Activated CD4-positive, alpha-beta memory T cell treated with anti-CD3 and anti-CD28 coated beads for 36 hours (primary cell): ENCODE results near the gene LRRC4C. TPM values are rescaled to one million over a fixed set of nuclear protein-coding genes. Genes with fewer than 3 reads are reported as not detected.

Source experiments
- CTCF ChIA-PET: fragments of 350-600 bp; sonication (Branson Sonifier 250); formaldehyde crosslinking; loops from one replicate; lab custom pipeline; 2021; ENCODE audit warnings: antibody characterized with exemption, inconsistent platforms; lab: Charles Lee
- POLR2A ChIA-PET: fragments of 350-600 bp; sonication (Branson Sonifier 250); formaldehyde crosslinking; loops from one replicate; lab custom pipeline; 2021; ENCODE audit warnings: antibody characterized with exemption; lab: Charles Lee
- DNase-seq: peaks from one replicate; pipeline ENCODE4 v3.0.0-alpha.2; 2020
- H3K27ac Mint-ChIP-seq: one replicate; pipeline ENCODE4 v1.8.0; 2021; ENCODE audit warnings: mixed read lengths
- H3K27me3 Mint-ChIP-seq: one replicate; pipeline ENCODE4 v1.8.0; 2021; ENCODE audit warnings: mixed read lengths
- H3K36me3 Mint-ChIP-seq: one replicate; pipeline ENCODE4 v1.8.0; 2021; ENCODE audit warnings: mixed read lengths
- H3K4me1 Mint-ChIP-seq: one replicate; pipeline ENCODE4 v1.8.0; 2021; ENCODE audit warnings: low read depth, mixed read lengths
- H3K4me3 Mint-ChIP-seq: one replicate; pipeline ENCODE4 v1.8.0; 2021; ENCODE audit warnings: mild to moderate bottlenecking, mixed read lengths
- H3K9me3 Mint-ChIP-seq: one replicate; pipeline ENCODE4 v1.8.0; 2021; ENCODE audit warnings: mixed read lengths
- intact Hi-C: fragments of 100-400 bp; cut with micrococcal nuclease; formaldehyde crosslinking; loops from one replicate; pipeline ENCODE4 v1.15.1; 2023
- total RNA-seq, 2 experiments: library from RNA; stranded (reverse); gene quantifications; one replicate each; pipeline ENCODE4 v1.2.3, GENCODE V29; 2021

The LRRC4C gene
- total RNA-seq, 2 experiments from 2014 or later: not detected

DNA sequence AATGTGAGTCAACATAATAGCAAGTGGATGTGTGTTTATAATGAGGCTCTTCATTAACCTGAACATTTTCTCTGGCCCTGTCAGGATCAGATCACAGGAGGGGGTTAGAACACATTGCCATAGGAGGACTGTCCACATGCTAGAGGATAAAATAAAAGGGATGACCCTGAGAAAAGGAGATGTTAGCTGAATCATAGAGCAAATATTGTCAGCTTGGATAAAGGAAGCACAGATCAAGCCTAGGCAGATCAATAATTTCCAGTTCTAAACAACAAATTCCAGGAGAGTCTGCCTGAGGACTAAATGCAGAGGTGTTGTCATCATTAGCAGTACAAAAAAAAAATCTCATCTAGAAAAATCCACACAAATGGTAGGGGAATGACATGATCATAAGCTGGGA, 337.9 kb downstream of the LRRC4C start:
- no peak overlapping the region for H3K4me3 Mint-ChIP-seq
- DNase-seq: no peak
- H3K9me3 Mint-ChIP-seq: peaks cover 17% of the 10 kb centered on the region
- intact Hi-C loops: no loop called here
- H3K27ac Mint-ChIP-seq: no peak overlapping the region
- CTCF ChIA-PET: no interaction called here
- H3K4me1 Mint-ChIP-seq: no peaks in the 10 kb centered on the region
- no peaks in the 10 kb centered on the region for H3K27me3 Mint-ChIP-seq
- H3K36me3 Mint-ChIP-seq: no peaks in the 10 kb centered on the region
- POLR2A ChIA-PET: no interaction called here

DNA sequence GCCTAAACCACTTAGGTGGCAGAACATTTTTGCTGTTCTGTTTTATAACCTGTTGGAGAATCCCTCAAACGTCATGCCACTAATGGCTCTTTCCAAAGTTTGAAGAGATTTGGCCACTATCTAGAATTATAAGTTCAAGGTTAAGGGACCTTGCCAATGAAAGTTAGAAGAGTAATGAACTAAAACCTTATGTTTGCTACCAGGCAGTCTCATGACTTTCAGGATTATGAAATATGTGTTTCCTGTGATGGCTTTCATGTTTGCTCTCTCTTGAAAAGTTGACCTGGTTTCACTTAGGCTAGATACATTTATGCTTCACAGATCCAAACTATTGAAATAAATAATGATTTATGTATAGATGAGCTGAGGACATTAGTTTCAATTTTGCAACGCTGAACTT, 340.0 kb downstream of the LRRC4C start:
- no peaks in the 10 kb centered on the region for H3K36me3 Mint-ChIP-seq
- POLR2A ChIA-PET: no interaction called here
- H3K4me1 Mint-ChIP-seq: no peaks in the 10 kb centered on the region
- peaks cover 8% of the 10 kb centered on the region for H3K9me3 Mint-ChIP-seq
- H3K4me3 Mint-ChIP-seq: no peak overlapping the region
- no peak for DNase-seq
- intact Hi-C loops: no loop called here
- H3K27ac Mint-ChIP-seq: no peak overlapping the region
- H3K27me3 Mint-ChIP-seq: no peaks in the 10 kb centered on the region
- CTCF ChIA-PET: no interaction called here

DNA sequence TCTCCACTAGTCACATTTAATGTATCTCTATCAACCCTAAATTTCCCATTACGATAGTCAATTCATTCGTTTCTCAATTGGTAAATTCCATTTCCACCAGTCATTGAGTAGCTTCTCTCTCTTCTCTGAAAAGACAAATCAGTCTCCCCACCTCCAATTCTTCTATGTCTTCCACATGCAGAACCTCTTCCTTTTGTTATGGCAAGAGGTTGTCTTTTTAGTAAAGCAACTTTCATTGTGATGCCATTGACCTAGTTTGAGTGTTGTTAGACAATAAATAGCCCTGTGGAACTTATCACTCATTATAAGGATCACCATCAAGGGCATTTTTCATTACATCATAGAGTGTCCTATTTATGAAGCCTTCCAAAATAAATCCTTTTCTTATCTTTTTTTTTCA, 340.9 kb downstream of the LRRC4C start:
- no peaks in the 10 kb centered on the region for H3K27me3 Mint-ChIP-seq
- ChIA-PET CTCF (no interaction called here), POLR2A (no interaction called here)
- no peak for DNase-seq
- no peaks in the 10 kb centered on the region for H3K4me1 Mint-ChIP-seq
- intact Hi-C loops: no loop called here
- H3K9me3 Mint-ChIP-seq: peaks cover 6% of the 10 kb centered on the region
- no peak overlapping the region for H3K27ac Mint-ChIP-seq
- H3K36me3 Mint-ChIP-seq: no peaks in the 10 kb centered on the region
- no peak overlapping the region for H3K4me3 Mint-ChIP-seq

DNA sequence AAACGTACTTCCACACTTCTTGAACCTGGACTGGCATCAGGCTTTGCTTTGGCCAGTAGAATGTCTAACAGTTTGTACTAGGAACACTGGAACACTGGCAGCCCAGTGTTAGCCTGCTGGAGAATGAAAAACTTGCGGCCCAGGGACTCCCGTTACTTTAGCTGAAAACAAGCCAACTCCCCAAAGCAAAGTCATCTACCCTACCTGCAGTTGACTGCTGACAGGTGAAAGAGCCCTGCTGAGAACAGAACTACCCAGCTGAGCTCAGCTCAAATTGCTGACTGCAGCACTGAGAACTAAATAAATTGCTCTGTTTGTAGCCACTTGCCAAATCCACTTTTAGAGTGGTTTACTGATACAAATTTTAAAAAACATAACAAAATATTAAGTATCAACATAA, 342.5 kb downstream of the LRRC4C start:
- Mint-ChIP-seq H3K4me3 (no peak overlapping the region), H3K27ac (no peak overlapping the region), H3K9me3 (peaks cover 10% of the 10 kb centered on the region), H3K27me3 (no peaks in the 10 kb centered on the region), H3K4me1 (no peaks in the 10 kb centered on the region), H3K36me3 (no peaks in the 10 kb centered on the region)
- intact Hi-C loops: no loop called here
- POLR2A ChIA-PET: no interaction called here
- CTCF ChIA-PET: no interaction called here
- DNase-seq: no peak

DNA sequence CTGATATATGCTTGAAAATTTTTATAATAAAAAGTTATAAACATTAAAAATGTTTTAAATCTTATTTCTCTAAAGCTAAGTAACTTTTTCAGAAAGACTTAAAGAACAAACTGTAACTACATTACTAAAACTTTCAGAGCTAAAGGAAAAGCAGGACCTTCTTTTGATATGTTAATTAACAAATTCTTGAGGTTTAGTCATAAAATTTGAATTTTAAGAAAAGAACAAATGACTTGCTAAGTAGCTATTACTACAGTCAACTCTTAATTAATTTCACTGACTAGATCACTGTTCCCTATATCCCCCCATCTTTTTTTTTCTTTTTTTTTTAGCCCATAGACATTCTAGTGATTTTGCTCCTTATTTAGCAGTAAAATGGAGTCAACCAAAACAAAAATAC, 344.4 kb downstream of the LRRC4C start:
- ChIA-PET POLR2A (no interaction called here), CTCF (no interaction called here)
- H3K27ac Mint-ChIP-seq: no peak overlapping the region
- H3K4me3 Mint-ChIP-seq: no peak overlapping the region
- no peaks in the 10 kb centered on the region for H3K27me3 Mint-ChIP-seq
- no peaks in the 10 kb centered on the region for H3K36me3 Mint-ChIP-seq
- peaks cover 4% of the 10 kb centered on the region for H3K9me3 Mint-ChIP-seq
- intact Hi-C loops: no loop called here
- H3K4me1 Mint-ChIP-seq: no peaks in the 10 kb centered on the region
- DNase-seq: no peak

DNA sequence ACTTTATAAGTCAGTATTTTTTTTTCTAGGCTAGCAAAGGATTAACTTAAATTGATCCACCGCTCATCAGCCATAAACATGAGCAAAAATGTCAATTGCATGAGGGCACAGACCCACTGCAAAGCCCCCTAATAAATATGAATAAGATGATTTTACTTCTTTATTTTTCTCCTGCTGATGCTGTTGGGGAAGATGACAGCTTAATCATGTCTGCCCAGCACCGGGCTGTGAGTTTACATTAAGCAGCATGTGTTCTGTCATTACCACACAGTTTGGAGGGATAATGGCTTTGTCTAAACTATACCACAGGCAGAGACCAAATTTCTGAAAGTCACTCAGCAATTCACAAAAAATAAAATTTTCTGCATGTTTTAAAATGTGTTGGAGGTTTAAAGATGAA, 346.3 kb downstream of the LRRC4C start:
- DNase-seq: no peak
- Mint-ChIP-seq H3K36me3 (no peaks in the 10 kb centered on the region), H3K27me3 (no peaks in the 10 kb centered on the region), H3K27ac (no peak overlapping the region), H3K4me3 (no peak overlapping the region), H3K4me1 (no peaks in the 10 kb centered on the region), H3K9me3 (peaks cover 4% of the 10 kb centered on the region)
- intact Hi-C loops: no loop called here
- POLR2A ChIA-PET: no interaction called here
- CTCF ChIA-PET: no interaction called here

DNA sequence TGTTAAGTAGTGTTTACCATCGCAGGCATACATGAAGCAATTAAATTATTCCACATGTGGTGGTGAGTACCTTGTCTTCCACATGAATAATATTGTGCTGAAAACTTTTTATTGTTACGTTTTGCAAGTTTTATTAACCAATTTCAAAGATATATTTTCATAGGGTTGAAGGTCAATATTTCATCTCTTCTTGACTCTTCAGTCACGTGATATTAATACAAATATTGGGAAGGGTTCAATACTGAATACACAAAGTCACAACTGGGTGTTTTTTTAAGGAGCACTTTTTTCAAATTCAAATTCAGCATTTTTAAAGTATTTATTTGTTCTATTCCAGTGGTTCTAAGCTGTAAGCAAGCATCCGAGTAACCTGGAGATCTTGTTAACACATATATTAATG, 348.9 kb downstream of the LRRC4C start:
- CTCF ChIA-PET: no interaction called here
- intact Hi-C loops: no loop called here
- H3K27me3 Mint-ChIP-seq: no peaks in the 10 kb centered on the region

DNA sequence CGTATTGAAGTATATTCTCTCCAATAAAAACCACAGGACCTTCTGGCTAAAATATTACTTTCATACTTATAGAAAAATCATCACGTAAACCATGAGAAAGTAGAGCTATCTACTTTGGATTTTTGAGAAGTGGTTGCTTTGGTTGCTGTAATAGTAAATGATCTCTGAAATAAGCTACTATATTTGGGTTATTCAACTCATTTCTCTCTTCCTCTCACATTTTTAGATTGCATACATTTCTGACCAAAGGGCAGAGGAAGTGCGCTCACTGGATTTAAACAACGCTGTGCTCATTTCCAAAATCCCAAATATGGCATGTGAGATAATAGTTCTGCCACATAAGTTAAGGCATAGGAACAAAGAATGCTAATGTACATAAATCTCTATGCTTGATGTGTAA, 357.0 kb downstream of the LRRC4C start:
- Mint-ChIP-seq H3K4me1 (no peaks in the 10 kb centered on the region), H3K36me3 (no peaks in the 10 kb centered on the region), H3K9me3 (peaks cover 24% of the 10 kb centered on the region), H3K27ac (no peak overlapping the region), H3K27me3 (no peaks in the 10 kb centered on the region), H3K4me3 (no peak overlapping the region)
- intact Hi-C loops: no loop called here
- ChIA-PET CTCF (no interaction called here), POLR2A (no interaction called here)
- no peak for DNase-seq

More for the DNA sequence above, 348.9 kb downstream of the LRRC4C start:
- POLR2A ChIA-PET: no interaction called here
- no peak for DNase-seq
- no peak overlapping the region for H3K4me3 Mint-ChIP-seq
- H3K4me1 Mint-ChIP-seq: no peaks in the 10 kb centered on the region
- H3K36me3 Mint-ChIP-seq: no peaks in the 10 kb centered on the region
- H3K9me3 Mint-ChIP-seq: peaks cover 4% of the 10 kb centered on the region
- no peak overlapping the region for H3K27ac Mint-ChIP-seq

DNA sequence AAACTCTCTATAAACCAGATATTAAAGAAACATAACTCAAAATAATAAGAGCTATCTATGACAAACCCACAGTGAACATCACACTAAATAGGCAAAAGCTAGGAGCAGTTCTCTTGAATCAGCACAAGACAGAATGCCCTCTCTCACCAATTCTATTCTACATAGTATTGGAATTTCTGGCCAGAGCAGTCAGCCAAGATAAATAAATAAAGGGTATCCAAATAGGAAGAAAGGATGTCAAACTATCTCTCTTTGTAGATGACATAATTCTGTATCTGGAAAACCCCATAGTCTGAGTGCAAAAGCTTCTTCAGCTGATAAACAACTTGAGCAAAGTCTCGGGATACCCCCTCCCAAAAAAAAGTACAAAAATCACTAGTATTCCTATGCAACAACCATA, 359.8 kb downstream of the LRRC4C start:
- no peak overlapping the region for H3K4me3 Mint-ChIP-seq
- ChIA-PET POLR2A (no interaction called here), CTCF (no interaction called here)
- no peaks in the 10 kb centered on the region for H3K36me3 Mint-ChIP-seq
- intact Hi-C loops: no loop called here
- H3K9me3 Mint-ChIP-seq: peaks cover 26% of the 10 kb centered on the region
- H3K4me1 Mint-ChIP-seq: no peaks in the 10 kb centered on the region
- no peaks in the 10 kb centered on the region for H3K27me3 Mint-ChIP-seq
- H3K27ac Mint-ChIP-seq: no peak overlapping the region
- no peak for DNase-seq

DNA sequence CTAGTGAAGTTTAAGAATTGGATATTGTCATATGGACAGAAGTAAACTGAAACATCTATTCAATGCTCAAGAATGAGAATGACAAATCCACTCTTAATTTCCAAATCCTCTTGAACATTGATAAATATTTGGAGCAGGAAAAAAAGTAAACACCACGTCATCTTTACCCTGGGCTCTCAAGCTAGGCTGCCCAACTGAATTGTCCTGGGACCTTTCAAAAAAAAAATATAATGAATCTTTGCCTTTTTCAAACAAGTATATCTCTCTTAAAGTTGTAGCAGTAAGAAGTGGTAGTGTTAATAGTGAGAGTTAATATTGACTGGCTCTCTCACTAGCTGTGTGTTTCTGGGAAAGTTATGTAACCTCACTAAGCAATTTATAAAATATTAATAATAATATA, 374.3 kb downstream of the LRRC4C start:
- ChIA-PET CTCF (interaction anchor here (0.6 kb wide), 1 partner anchor 11 kb away, joined by 3 read pairs; no protein-coding TSS in a partner anchor), POLR2A (no interaction called here)
- Mint-ChIP-seq H3K27me3 (no peaks in the 10 kb centered on the region), H3K36me3 (no peaks in the 10 kb centered on the region), H3K4me1 (no peaks in the 10 kb centered on the region), H3K27ac (no peak overlapping the region), H3K4me3 (no peak overlapping the region), H3K9me3 (peaks cover 19% of the 10 kb centered on the region)
- no peak for DNase-seq
- intact Hi-C loops: no loop called here

DNA sequence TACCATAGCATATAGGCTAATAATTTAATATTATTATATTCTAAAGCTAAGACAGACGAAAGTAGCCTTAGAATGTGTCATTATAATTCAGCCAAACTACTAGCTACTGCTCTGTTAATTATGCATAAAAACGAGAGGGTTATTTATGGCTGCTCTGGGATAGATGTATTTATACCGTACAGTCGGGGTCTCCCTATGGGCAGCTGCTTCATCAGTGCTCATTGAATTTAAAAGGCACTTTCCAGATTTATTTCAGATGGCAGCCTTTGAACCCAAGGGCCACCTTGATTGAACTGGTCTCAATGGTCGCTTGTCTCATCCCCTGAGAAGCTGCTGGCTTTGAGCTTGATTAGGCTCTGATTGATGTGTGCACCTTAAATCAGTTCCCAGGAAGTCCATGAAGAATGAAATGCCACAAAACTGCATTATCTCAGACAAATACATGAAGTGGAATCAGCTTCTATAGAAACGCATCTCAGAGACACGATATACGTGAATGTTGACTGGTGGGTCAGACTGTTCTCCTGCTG, 377.6 kb downstream of the LRRC4C start:
- intact Hi-C loops: no loop called here
- Mint-ChIP-seq H3K9me3 (peaks cover 31% of the 10 kb centered on the region), H3K4me1 (no peaks in the 10 kb centered on the region), H3K27me3 (no peaks in the 10 kb centered on the region), H3K4me3 (no peak overlapping the region), H3K36me3 (no peaks in the 10 kb centered on the region), H3K27ac (no peak overlapping the region)
- CTCF ChIA-PET: no interaction called here
- POLR2A ChIA-PET: no interaction called here
- DNase-seq: no peak

DNA sequence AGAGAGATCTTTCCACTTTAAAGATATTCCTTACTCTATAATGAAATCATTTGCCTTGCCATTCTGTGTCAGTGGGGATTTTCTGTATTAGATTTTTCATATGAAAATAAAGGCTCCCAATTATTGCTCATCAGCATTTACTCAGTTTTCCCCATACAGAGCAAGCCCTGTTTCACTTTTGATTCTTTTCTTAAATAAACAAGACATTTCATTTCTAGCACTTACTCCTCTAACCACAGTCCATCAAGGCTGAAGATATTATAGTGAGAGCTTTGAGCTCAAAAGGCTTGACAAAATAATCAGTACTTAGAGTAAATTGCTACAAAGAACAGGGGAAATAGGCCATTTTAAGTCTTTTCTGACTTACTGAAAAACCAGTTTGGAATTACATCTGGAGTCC, 385.1 kb downstream of the LRRC4C start:
- no peak for DNase-seq
- intact Hi-C loops: no loop called here
- Mint-ChIP-seq H3K9me3 (peaks cover 45% of the 10 kb centered on the region), H3K4me1 (no peaks in the 10 kb centered on the region), H3K4me3 (no peak overlapping the region), H3K27me3 (no peaks in the 10 kb centered on the region), H3K27ac (no peak overlapping the region), H3K36me3 (no peaks in the 10 kb centered on the region)
- CTCF ChIA-PET: interaction anchor here (0.9 kb wide), 1 partner anchor 11 kb away, joined by 3 read pairs; no protein-coding TSS in a partner anchor
- POLR2A ChIA-PET: no interaction called here

DNA sequence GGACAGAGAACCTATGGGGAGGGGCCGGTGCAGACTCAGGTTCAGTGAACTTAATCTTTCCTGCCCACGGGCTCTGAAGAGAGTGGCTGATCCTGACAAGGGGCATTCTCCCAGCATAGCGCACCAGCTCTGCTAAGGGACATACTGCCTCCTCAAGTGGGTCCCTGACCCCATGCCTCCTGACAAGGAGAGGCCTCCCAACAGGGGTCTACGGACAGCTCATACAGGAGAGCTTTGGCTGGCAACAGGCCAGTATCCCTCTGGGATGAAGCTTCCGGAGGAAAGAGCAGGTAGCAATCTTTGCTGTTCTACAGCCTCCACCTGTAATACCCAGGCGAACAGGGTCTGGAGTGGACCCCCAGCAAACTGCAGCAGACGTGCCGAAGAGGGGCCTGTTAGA, 394.0 kb downstream of the LRRC4C start:
- Mint-ChIP-seq H3K36me3 (no peaks in the 10 kb centered on the region), H3K4me3 (no peak overlapping the region), H3K9me3 (peaks cover 31% of the 10 kb centered on the region), H3K4me1 (no peaks in the 10 kb centered on the region), H3K27me3 (no peaks in the 10 kb centered on the region), H3K27ac (no peak overlapping the region)
- DNase-seq: no peak
- POLR2A ChIA-PET: no interaction called here
- intact Hi-C loops: no loop called here
- CTCF ChIA-PET: no interaction called here
